ENCODE results near the gene P2RY8.
A peak's percentile ranks its signal among the peaks of the same experiment; 100 is the strongest.

Gene P2RY8

GRCh38 chrX:1468250-1468772 lies 68.7 kb downstream of the P2RY8 start:
- Histone ChIP-seq H3K36me3 (peaks cover 39% of the 10 kb centered on the region), H3K27me3 (no peaks in the 10 kb centered on the region), H3K4me2 (peak overlapping the region; percentile 82), H3K4me1 (peaks cover 83% of the 10 kb centered on the region), H3K9ac (no peak overlapping the region; the same call in 1 of the 2 replicates), H3K9me3 (no peaks in the 10 kb centered on the region), H3K27ac (peak overlapping the region; percentile 55), H3K4me3 (peak overlapping the region; percentile 38; the same call in 1 of the 2 replicates), H4K20me1 (peaks cover 80% of the 10 kb centered on the region)
- TF ChIP-seq Cebpa-rat (IDR thresholded peaks at IDR 0.05): no peak

GRCh38 chrX:1466971-1467561 lies 69.9 kb downstream of the P2RY8 start:
- no peaks in the 10 kb centered on the region for H3K27me3 ChIP-seq
- peak overlapping the region; percentile 82 for H3K4me2 ChIP-seq
- peak overlapping the region; percentile 55 for H3K27ac ChIP-seq
- peak overlapping the region; percentile 31; the same call in 1 of the 2 replicates for H3K9ac ChIP-seq
- TF ChIP-seq Cebpa-rat (IDR thresholded peaks at IDR 0.05): no peak
- peaks cover 91% of the 10 kb centered on the region for H4K20me1 ChIP-seq
- peaks cover 92% of the 10 kb centered on the region for H3K4me1 ChIP-seq
- peak overlapping the region; percentile 38 for H3K4me3 ChIP-seq
- H3K9me3 ChIP-seq: no peaks in the 10 kb centered on the region
- peaks cover 50% of the 10 kb centered on the region for H3K36me3 ChIP-seq

GRCh38 chrX:1466232-1466661 lies 70.7 kb downstream of the P2RY8 start:
- Histone ChIP-seq H3K4me1 (peaks cover 84% of the 10 kb centered on the region), H3K4me3 (peak overlapping the region; percentile 18; the same call in 1 of the 2 replicates), H3K36me3 (peaks cover 50% of the 10 kb centered on the region), H3K9me3 (no peaks in the 10 kb centered on the region), H3K4me2 (peak overlapping the region; percentile 88), H4K20me1 (peaks cover 86% of the 10 kb centered on the region), H3K27me3 (no peaks in the 10 kb centered on the region), H3K9ac (no peak overlapping the region), H3K27ac (no peak overlapping the region)
- TF ChIP-seq Cebpa-rat (IDR thresholded peaks at IDR 0.05): no peak

- Histone ChIP-seq H4K20me1 (peaks cover 86% of the 10 kb centered on the region), H3K4me2 (peak overlapping the region; percentile 88), H3K9me3 (no peaks in the 10 kb centered on the region), H3K27me3 (no peaks in the 10 kb centered on the region), H3K36me3 (peaks cover 50% of the 10 kb centered on the region), H3K9ac (peak overlapping the region; percentile 41; the same call in 1 of the 2 replicates), H3K4me1 (peaks cover 77% of the 10 kb centered on the region), H3K27ac (peak overlapping the region; percentile 55), H3K4me3 (peak overlapping the region; percentile 18; the same call in 1 of the 2 replicates)
- TF ChIP-seq Cebpa-rat (IDR thresholded peaks at IDR 0.05): no peak
These were observed 71.4 kb downstream of the P2RY8 start for GRCh38 chrX:1465286-1466231.

DNA sequence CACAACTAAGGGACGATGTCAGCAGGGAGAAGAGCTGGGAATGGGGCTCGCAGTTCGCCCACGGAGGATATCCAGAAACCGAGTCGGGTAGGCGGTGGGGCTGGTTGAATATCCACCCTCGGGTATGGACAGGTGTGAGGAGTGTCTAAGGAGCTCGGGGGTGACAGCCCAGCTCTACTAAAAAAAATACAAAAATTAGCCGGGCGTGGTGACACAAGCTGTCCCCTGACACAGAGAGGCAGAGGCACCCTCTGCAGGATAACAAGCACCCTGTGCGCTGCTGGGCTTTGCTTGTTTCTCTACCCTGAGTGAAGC lies 72.1 kb downstream of the P2RY8 start:
- peak overlapping the region; percentile 88 for H3K4me2 ChIP-seq
- H3K27ac ChIP-seq: peak overlapping the region; percentile 55
- H3K4me1 ChIP-seq: peaks cover 71% of the 10 kb centered on the region
- TF ChIP-seq Cebpa-rat (IDR thresholded peaks at IDR 0.05): no peak
- H3K4me3 ChIP-seq: peak overlapping the region; percentile 18; the same call in 1 of the 2 replicates
- peaks cover 50% of the 10 kb centered on the region for H3K36me3 ChIP-seq
- H3K9me3 ChIP-seq: no peaks in the 10 kb centered on the region
- peak overlapping the region; percentile 41; the same call in 1 of the 2 replicates for H3K9ac ChIP-seq
- peaks cover 80% of the 10 kb centered on the region for H4K20me1 ChIP-seq
- no peaks in the 10 kb centered on the region for H3K27me3 ChIP-seq

DNA sequence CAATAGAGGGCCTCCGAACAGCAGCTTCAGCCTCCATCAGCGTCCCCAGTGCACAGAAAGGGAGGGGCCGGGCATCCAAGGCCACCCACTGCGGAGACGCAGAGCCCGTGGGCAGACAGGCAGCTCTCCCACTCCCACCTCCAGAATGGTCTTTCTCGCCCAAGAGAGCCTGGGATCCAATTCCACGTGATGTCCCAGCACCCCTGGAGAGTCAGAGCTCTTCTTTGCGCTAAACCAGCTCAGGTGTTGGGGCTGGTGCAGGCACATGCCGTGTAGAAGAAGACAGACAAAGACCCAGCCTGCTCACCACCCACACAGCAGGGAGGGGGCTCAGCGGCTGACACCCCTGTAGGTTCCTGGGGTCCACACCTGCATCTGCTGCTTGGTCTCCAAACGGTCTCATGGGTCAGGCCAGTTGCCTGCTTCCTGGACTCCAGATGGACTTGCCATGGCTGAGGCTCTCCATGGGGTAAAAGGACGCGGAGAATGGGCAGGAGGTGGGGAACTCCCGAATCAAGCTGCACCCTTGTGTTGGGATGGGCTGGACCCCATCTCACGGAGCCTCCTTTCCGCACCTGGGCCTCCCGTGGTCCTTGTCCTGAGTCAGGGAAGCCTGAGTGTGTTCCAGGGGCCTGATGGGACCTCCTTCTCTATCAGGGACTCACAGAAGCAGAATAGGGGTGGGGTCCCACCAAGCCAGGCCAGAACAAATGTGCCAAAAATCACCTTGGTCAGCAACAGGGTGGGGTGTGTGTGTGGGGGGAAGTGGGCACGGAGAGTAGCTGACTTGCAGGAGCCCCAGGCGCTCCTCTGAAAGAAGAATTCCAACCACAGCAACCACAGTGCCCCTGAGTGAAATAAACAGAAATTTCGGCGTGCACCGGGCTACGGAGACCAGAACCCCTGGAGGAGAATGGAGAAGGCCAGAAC lies 72.7 kb downstream of the P2RY8 start:
- Histone ChIP-seq H3K4me3 (peak overlapping the region; percentile 18; the same call in 1 of the 2 replicates), H3K27me3 (no peaks in the 10 kb centered on the region), H3K27ac (peak overlapping the region; percentile 55), H3K4me2 (peak overlapping the region; percentile 88), H3K4me1 (peaks cover 64% of the 10 kb centered on the region), H3K36me3 (peaks cover 50% of the 10 kb centered on the region), H4K20me1 (peaks cover 74% of the 10 kb centered on the region), H3K9me3 (no peaks in the 10 kb centered on the region), H3K9ac (peak overlapping the region; percentile 41; the same call in 1 of the 2 replicates)
- no peak for TF ChIP-seq Cebpa-rat (IDR thresholded peaks at IDR 0.05)

- Histone ChIP-seq H3K27ac (no peak overlapping the region), H3K4me3 (no peak overlapping the region; the same call in 1 of the 2 replicates), H3K9me3 (no peaks in the 10 kb centered on the region), H3K4me2 (peak overlapping the region; percentile 88), H3K27me3 (no peaks in the 10 kb centered on the region), H3K36me3 (peaks cover 50% of the 10 kb centered on the region), H3K4me1 (peaks cover 61% of the 10 kb centered on the region), H4K20me1 (peaks cover 72% of the 10 kb centered on the region), H3K9ac (peak overlapping the region; percentile 25; the same call in 1 of the 2 replicates)
- no peak for TF ChIP-seq Cebpa-rat (IDR thresholded peaks at IDR 0.05)
These were observed 73.4 kb downstream of the P2RY8 start for GRCh38 chrX:1463581-1463980.

GRCh38 chrX:1462596-1463251 lies 74.3 kb downstream of the P2RY8 start:
- Histone ChIP-seq H3K9ac (peak overlapping the region; percentile 25; the same call in 1 of the 2 replicates), H3K4me3 (peak overlapping the region; percentile 22; the same call in 1 of the 2 replicates), H3K4me1 (peaks cover 54% of the 10 kb centered on the region), H3K36me3 (peaks cover 46% of the 10 kb centered on the region), H3K27me3 (no peaks in the 10 kb centered on the region), H3K4me2 (peak overlapping the region; percentile 88), H4K20me1 (peaks cover 65% of the 10 kb centered on the region), H3K9me3 (no peaks in the 10 kb centered on the region), H3K27ac (peak overlapping the region; percentile 37; the same call in 1 of the 2 replicates)
- TF ChIP-seq Cebpa-rat (IDR thresholded peaks at IDR 0.05): no peak
